ENCODE measurements around the gene TUSC2. TPM values are rescaled to one million over a fixed set of nuclear protein-coding genes. Genes with fewer than 3 reads are reported as not detected.

The TUSC2 gene
- total and polyA plus RNA-seq, 2 of the 8 experiments (the other 6 are each of a cell fraction or from before 2014, with no cell fraction given): 33.3 to 65.4 TPM

DNA sequence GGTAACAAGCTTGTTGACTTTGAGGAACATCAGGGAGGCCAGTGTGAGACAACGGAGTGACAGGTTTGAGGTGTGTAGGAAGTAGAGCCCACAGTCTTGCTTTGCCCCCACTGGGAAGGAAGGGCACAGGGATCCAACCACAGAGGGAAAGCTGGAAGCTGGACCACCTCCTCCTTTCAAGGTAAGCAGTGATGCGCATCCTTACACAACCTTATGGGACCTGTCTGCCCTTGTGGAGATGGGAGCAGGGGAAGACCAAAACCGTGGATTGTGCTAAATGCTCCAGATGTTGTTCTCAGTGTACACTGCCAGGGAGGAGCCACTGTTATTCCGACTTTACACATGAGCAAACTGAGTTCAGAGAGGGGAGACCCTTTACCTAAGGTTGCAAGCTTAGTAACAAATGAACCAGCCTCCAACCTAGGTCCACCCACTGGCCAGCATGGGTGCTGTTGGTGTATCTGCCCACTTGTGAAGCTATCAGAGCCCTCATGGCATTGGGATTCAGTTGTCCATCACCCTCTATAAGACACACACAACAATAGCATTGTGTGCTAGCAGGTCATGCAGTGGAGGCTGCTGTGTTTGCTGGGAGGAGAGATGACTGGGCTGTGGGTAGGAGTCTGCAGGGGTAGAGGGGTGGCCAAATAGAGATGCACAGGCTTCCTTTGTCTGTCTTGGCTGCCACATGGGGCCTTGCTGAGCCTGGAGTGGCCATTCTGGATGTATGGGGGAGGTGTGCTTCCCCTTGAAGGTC is 49.7 kb downstream of the TUSC2 start:
- Histone ChIP-seq H3K27me3 (replicated peaks in 1 of 4; ENCODE audit: control insufficient read depth in 3 of 4, extremely low read depth in 1 of 4, insufficient read depth in 3 of 4, low read length in 3 of 4) (peaks cover 26 to 46% (median 39%) of the 10 kb centered on the region in 4 experiments), H2BK20ac (ENCODE audit: low read length) (no peak overlapping the region), H3K4ac (replicated peaks; ENCODE audit: insufficient read length, low read depth, low read length) (no peak overlapping the region), H4K20me1 (replicated peaks in 1 of 2; ENCODE audit: control insufficient read depth in 1 of 2, insufficient read depth in 2 of 2, low read length in 2 of 2) (no peaks in the 10 kb centered on the region), H4K5ac (ENCODE audit: insufficient read length, low read depth, low read length) (no peak overlapping the region), H3K79me1 (ENCODE audit: low read depth, low read length) (no peaks in the 10 kb centered on the region), H3K4me3 (ENCODE audit: extremely low read depth in 1 of 4, insufficient read depth in 2 of 4, low read depth in 3 of 4, low read length in 4 of 4) (no peak overlapping the region), H3K27ac (ENCODE audit: low read depth, low read length) (no peak overlapping the region), H3K23ac (ENCODE audit: insufficient read length) (no peak overlapping the region), H2BK12ac (ENCODE audit: low read depth, low read length) (no peak overlapping the region), H3K56ac (replicated peaks; ENCODE audit: insufficient read length, low read depth, low read length) (no peak overlapping the region), H3K4me2 (ENCODE audit: insufficient read depth in 1 of 2, low read depth in 2 of 2, low read length in 2 of 2) (no peak overlapping the region), H2BK15ac (ENCODE audit: low read length) (no peak overlapping the region), H3K79me2 (ENCODE audit: control insufficient read depth in 1 of 2, insufficient read depth in 2 of 2, low read length in 2 of 2) (no peaks in the 10 kb centered on the region), H3K9ac (replicated peaks in 1 of 4; ENCODE audit: extremely low read depth in 1 of 4, low read depth in 3 of 4, low read length in 3 of 4) (peak overlapping the region in 1 of 4 experiments; percentile 19; a peak in 1 of 7 replicates), H3K18ac (ENCODE audit: extremely low read depth, low read length) (no peak overlapping the region), H2BK120ac (replicated peaks; ENCODE audit: low read depth, low read length) (no peak overlapping the region), H2AFZ (ENCODE audit: low read length) (no peak overlapping the region), H4K91ac (replicated peaks; ENCODE audit: insufficient read length, low read length) (no peak overlapping the region), H3K23me2 (ENCODE audit: low read depth, low read length) (peaks cover 2% of the 10 kb centered on the region; the same call in 1 of the 2 replicates), H3K14ac (ENCODE audit: insufficient read length) (no peak overlapping the region), H2AK5ac (ENCODE audit: low read depth, low read length) (no peak overlapping the region), H4K8ac (ENCODE audit: extremely low read depth, insufficient read depth, low read length) (no peak overlapping the region), H3K9me3 (ENCODE audit: insufficient read depth in 2 of 2, low read depth in 1 of 2, low read length in 1 of 2) (no peaks in the 10 kb centered on the region; a peak in 1 of 4 replicates), H3K4me1 (replicated peaks in 1 of 4; ENCODE audit: control insufficient read depth in 3 of 4, insufficient read depth in 4 of 4, low read length in 3 of 4) (peaks cover 0 to 12% (median 7%) of the 10 kb centered on the region in 4 experiments; a peak in 5 of 7 replicates), H3K36me3 (ENCODE audit: control insufficient read depth in 2 of 4, insufficient read depth in 4 of 4, low read length in 3 of 4) (no peaks in the 10 kb centered on the region), H2BK5ac (ENCODE audit: low read depth, low read length) (no peak overlapping the region)
- no peak for DNase-seq (ENCODE audit: low read depth in 1 of 2, low spot score in 2 of 2)
- WGBS, 2 experiments (ENCODE audit: extremely low coverage in 1 of 2, insufficient coverage in 1 of 2, insufficient read length in 1 of 2, insufficient replicate concordance in 2 of 2, low coverage in 1 of 2, low lambda C conversion rate in 2 of 2, missing lambda C conversion rate in 1 of 2): 97% methylated on average over 4 of the region's 4 CpGs; no CpG with 5 or more reads in 1 of the 2 experiments
- FAIRE-seq: no peak
- POLR2A ChIA-PET (ENCODE audit: partially characterized antibody): interaction anchor here (0.9 to 9.6 kb wide), 5 partner anchors 11 to 59 kb away, joined by 3 to 122 read pairs (median 11); partner anchors contain the start of genes GNAI2, HYAL2 and IFRD2
- CTCF ChIA-PET (ENCODE audit: partially characterized antibody): interaction anchor here (0.6 to 53.5 kb wide), 9 partner anchors 15 to 57 kb away, joined by 3 to 2149 read pairs (median 7); partner anchors contain the start of genes GNAI2, HYAL2, HYAL3 and IFRD2
